Tibial nerve (tissue), 4 donors: ENCODE results near the gene GJB4.

ENCODE experiments used
- CTCF ChIP-seq, 5 experiments: fragments of 200-600 bp in 3 of 5; fragments of 450-650 bp in 2 of 5; sonication (generic) in 3 of 5; IDR thresholded peaks; one replicate each; pipeline ENCODE4 v1.5.1; 2016 to 2019; ENCODE audit warnings: antibody characterized with exemption in 5 of 5, mild to moderate bottlenecking in 3 of 5, moderate library complexity in 2 of 5
- EP300 ChIP-seq, 2 donors: sonication (generic); formaldehyde crosslinking; IDR thresholded peaks; one replicate each; pipeline ENCODE4 v1.6.1; 2017; ENCODE audit warnings: antibody characterized with exemption in 2 of 2, mild to moderate bottlenecking in 1 of 2
- POLR2A ChIP-seq, 2 donors: fragments of 450-650 bp; IDR thresholded peaks; one replicate each; pipeline ENCODE4 v1.6.1; 2017; ENCODE audit warnings: antibody characterized with exemption in 2 of 2, mild to moderate bottlenecking in 2 of 2, moderate library complexity in 2 of 2

- TF ChIP-seq CTCF (IDR thresholded peaks at IDR 0.05) (no peak), POLR2A (IDR thresholded peaks at IDR 0.05) (no peak), EP300 (IDR thresholded peaks at IDR 0.05) (no peak)
Observed at GRCh38 chr1:34721241-34721640, 38.3 kb upstream of the GJB4 start.
